Measurements from ENCODE around the gene HMOX1.

GRCh38 chr22:35400501-35400790 lies 19.6 kb downstream of the HMOX1 start:
- no peak for TF ChIP-seq CTCF (IDR thresholded peaks at IDR 0.05)
- TF ChIP-seq POLR2A (IDR thresholded peaks at IDR 0.05): no peak

All from vagina (tissue), 2 donors.